Posterior vena cava (tissue), 2 donors: ENCODE measurements around the gene CXCR2. TPM values are rescaled to one million over a fixed set of nuclear protein-coding genes. Genes with fewer than 3 reads are reported as not detected.
"Not testable (repeated sequence)": the region's sequence is repeated elsewhere in the genome, so short reads cannot be mapped to it uniquely, and the experiment has no call there.

Source experiments
- DNase-seq: peaks from one replicate; pipeline ENCODE4 v3.0.0-alpha.2; 2020; ENCODE audit warnings: low spot score
- intact Hi-C, 2 donors: fragments of 100-400 bp; cut with DNase I; formaldehyde crosslinking; loops; one replicate each; pipeline versions ENCODE4 v1.14.1 to v1.14.2; 2022 to 2023
- long read RNA-seq, 2 donors: library from polyadenylated mRNA; unstranded; transcript quantifications; one replicate each; pipeline ENCODE4 v2.0.0, GENCODE V29; 2020 to 2021
- total RNA-seq, 2 donors: library from RNA; stranded (reverse); fragmentation: NEBNext Ultra II Directional; extraction: Animal tissue kit (Norgen Biotek cat#: 25700); gene quantifications; one replicate each; pipeline ENCODE4 v1.2.1, GENCODE V29; 2021
- donor health status: DM: yes; HTN: yes; CAD: no.
- donor health status: DM: yes; HTN: yes; CAD: no.

CXCR2 gene
- 1 to 10 TPM; 2.0 to 2.5 TPM for total RNA-seq
- long read RNA-seq, donor 1, result 0 reads
- long read RNA-seq, donor 2, result 0 reads

DNA sequence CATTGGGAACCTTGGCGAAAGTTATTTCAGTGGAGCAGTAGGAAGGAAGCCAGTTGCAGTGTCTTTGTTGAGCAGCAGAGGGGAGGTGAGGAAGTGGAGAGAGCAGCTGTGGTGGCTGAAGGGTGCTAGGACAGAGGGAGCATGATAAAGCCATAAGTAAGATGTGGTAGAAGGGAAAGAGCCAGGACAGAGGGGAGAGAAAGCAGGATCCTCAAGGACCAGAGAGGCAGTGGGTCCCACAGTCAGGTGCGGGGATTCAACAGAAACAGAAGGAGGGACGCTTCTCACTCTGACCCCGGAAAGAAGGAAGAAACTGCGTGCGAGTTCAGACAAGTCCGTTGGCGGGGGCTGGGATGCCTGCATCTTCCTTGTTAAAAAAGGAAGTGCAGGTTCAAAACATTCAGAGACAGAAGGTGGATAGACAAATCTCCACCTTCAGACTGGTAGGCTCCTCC is at the start of gene CXCR2:
Gene CXCR2, plus strand, starts transcription at position 403 of the 455 bp plus-strand sequence. CDS start 8,774 bp downstream, outside the sequence.
- DNase-seq, result no peak

GRCh38 chr2:218077464-218078216 is 48.2 kb upstream of the CXCR2 start:
- intact Hi-C loops, result no loop called here
- DNase-seq, result no peak

More for the DNA sequence above, at the start of gene CXCR2:
- intact Hi-C loops, result no loop called here

GRCh38 chr2:218079943-218080913 is 45.6 kb upstream of the CXCR2 start:
- intact Hi-C loops, result no loop called here
- peak; percentile 71 for DNase-seq

DNA sequence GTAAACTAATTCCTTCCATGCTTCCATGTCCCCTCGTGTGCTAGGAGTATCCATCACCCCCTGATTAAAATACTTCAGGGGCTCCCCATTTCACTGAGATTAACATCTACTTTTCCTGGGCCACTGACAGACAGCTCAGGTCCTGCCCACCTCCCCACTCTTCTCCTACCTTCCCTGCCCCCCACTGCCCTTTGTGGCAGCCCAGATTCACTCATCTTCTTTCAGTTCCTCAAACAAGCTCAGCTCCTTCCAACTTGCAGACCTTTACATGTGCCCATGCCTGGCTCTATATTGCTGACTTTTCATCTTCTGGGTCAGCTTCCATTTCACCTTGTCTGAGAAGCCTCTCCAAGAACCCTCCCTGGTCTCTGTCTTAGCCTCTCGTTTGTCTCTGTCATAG is 44.8 kb upstream of the CXCR2 start:
- no peak for DNase-seq
- intact Hi-C loops, result no loop called here

- intact Hi-C loops, result loop anchor here in 1 of 2 donors (2.0 kb wide), 1 partner anchor 65 kb away; no protein-coding TSS in a partner anchor
- DNase-seq, result peak; percentile 61
Observed at GRCh38 chr2:218081695-218082094, 44.1 kb upstream of the CXCR2 start.

DNA sequence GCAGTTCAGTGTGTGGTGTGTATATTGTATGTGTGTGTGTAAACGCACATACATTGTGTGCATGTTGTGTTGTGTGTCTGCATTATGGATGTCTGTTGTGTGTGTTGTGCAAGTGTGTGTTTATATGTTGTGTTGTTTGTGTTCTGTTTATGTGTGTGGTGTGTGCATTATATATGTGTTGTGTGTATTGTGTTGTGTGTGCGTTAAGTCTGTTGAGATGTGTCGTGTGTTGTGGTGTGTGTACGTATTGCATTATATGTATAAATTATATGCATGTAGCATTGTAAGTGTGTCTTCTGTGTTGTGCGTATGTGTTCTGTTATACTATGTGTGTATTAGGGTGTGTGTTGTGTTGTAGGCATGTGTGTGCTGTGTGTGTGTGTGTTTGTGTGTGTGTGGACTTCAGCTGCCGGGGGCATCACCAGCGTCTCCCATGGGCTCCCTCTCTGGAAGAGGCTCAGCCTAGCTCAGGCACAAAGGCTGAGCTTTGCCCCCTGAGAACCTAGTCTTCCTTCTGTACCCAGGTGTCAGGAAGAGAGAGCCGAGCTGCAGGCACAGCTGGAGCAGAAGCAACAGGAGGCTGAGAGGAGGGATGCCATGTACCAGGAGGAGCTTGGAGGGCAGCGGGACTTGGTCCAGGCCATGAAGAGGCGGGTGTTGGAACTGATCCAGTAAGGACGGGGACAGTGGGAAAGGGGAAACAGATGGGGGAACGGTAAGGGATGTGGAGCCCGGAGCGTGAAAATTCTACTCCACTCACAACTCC is 43.1 kb upstream of the CXCR2 start:
- intact Hi-C loops, result loop anchor here in 1 of 2 donors (2.0 kb wide), 1 partner anchor 66 kb away; no protein-coding TSS in a partner anchor
- peak; percentile 69 for DNase-seq

- no peak for DNase-seq
- intact Hi-C loops, result loop anchor here in 1 of 2 donors (2.0 kb wide), 1 partner anchor 67 kb away; no protein-coding TSS in a partner anchor
Observed at GRCh38 chr2:218083352-218083676, 42.5 kb upstream of the CXCR2 start.

DNA sequence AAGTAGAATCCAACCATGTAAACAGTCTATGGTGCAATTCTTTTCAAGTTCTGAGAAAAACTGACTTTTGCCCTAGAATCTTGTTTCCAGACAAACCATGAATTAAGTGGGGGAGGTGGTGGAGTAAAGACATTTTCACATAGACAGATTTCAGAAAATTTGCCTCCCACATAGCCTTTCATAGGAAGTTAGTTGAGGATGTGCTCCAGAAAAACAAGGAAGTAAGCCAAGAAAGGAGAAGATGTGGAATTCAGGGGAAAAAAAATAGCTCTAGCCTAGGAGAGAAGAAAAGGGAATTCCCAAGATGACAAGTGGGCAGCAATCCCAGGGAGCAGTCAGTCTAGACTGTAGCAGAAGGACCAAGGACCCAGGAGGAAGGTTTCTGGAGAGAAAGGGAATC is 39.4 kb upstream of the CXCR2 start:
- no peak for DNase-seq
- intact Hi-C loops, result no loop called here

DNA sequence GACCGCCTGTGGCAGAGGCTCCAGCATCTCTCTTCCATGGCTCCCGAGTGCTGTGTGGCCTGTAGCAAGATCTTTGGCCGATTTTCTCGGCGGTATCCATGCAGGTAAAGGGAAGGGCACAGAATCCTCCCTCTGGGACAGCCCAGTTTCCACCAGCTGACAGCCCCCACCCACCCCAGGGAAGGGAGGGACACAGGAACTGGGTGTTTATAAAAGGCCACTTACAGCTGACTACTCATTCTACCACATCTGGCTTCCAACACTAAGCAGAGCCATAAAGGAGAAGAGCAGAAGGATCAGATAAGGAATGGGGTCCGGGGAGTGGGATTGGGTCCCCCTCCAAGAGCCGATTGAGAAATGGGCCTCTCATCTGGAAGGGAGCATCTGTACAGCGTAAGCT is 36.6 kb upstream of the CXCR2 start:
- no peak for DNase-seq
- intact Hi-C loops, result no loop called here

GRCh38 chr2:218091746-218092145 is 34.1 kb upstream of the CXCR2 start:
- DNase-seq, result no peak
- intact Hi-C loops, result no loop called here

GRCh38 chr2:218093879-218094278 is 31.9 kb upstream of the CXCR2 start:
- intact Hi-C loops, result no loop called here
- no peak for DNase-seq

GRCh38 chr2:218095853-218096252 is 30.0 kb upstream of the CXCR2 start:
- no peak for DNase-seq
- intact Hi-C loops, result no loop called here

GRCh38 chr2:218097975-218098374 is 27.9 kb upstream of the CXCR2 start:
- no peak for DNase-seq
- intact Hi-C loops, result no loop called here

DNA sequence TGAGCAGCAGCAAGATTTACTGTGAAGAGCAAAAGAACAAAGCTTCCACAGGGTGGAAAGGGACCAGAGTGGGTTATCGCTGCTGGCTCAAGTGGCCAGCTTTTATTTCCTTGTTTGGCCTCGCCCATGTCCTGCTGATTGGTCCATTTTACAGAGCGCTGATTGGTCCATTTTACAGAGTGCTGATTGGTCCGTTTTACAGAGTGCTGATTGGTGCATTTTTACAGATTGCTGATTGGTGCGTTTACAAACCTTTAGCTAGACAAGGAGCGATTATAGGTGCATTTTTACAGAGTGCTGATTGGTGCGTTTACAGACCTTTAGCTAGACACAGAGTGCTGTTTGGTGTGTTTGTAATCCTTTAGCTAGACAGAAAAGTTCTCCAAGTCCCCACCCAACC is 17.0 kb upstream of the CXCR2 start:
- intact Hi-C loops, DNase-seq: not testable (repeated sequence)

- intact Hi-C loops, DNase-seq: not testable (repeated sequence)
Observed at GRCh38 chr2:218121789-218122188, 4.0 kb upstream of the CXCR2 start.

GRCh38 chr2:218122286-218122685 is 3.5 kb upstream of the CXCR2 start:
- intact Hi-C loops, DNase-seq: not testable (repeated sequence)

DNA sequence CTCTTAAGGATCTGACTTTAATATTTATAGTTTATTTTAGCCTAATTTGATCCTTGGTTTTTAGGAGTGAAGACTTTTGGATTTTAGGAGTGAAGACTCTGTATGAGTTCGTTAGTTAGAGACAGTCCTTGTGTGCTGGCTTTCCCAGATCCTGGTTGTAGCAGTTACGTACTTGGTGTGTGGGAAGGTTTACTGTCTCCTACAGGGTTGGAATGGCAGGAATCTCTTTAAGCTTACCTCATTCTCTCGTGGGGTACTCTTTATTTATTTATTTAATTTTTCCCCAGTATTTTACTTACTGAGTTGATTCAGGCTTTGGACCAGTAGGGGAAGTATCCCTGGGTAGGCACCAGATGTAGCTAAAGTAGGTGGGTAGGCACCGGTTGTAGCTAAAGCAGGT is 1.8 kb upstream of the CXCR2 start:
- intact Hi-C loops, result no loop called here
- DNase-seq, result no peak

- no peak for DNase-seq
- intact Hi-C loops, result no loop called here
Observed at GRCh38 chr2:218125095-218125494, 733 bp upstream of the CXCR2 start.

GRCh38 chr2:218127929-218128455 is 2.2 kb downstream of the CXCR2 start:
- intact Hi-C loops, result no loop called here
- no peak for DNase-seq
